Mesenchymal stem cell (in vitro differentiated cells and primary cell): ENCODE data around the gene PTGER4.

Experiments
- DNase-seq: peaks from one replicate; pipeline ENCODE4 v3.0.0-alpha.2; 2013
- H2AFZ ChIP-seq: one replicate; pipeline ENCODE4 v1.6.1; 2013; ENCODE audit warnings: low read depth, mild to moderate bottlenecking, control low read depth, inconsistent platforms, low read length, moderate library complexity
- H2AK5ac ChIP-seq: 2 replicates; pipeline ENCODE4 v1.6.1; 2013; ENCODE audit warnings: low read length, moderate library complexity, mild to moderate bottlenecking, inconsistent platforms; ENCODE audit not compliant: severe bottlenecking
- H2BK120ac ChIP-seq: one replicate; pipeline ENCODE4 v1.6.1; 2013; ENCODE audit warnings: low read depth, mild to moderate bottlenecking, inconsistent platforms, low read length, moderate library complexity
- H2BK12ac ChIP-seq, 2 experiments: one replicate each; pipeline ENCODE4 v1.6.1; 2013; ENCODE audit warnings: inconsistent platforms in 2 of 2, low read length in 2 of 2, mild to moderate bottlenecking in 2 of 2, moderate library complexity in 2 of 2, control low read depth in 1 of 2
- H2BK15ac ChIP-seq: one replicate; pipeline ENCODE4 v1.6.1; 2013; ENCODE audit warnings: mild to moderate bottlenecking, low read depth, inconsistent platforms; ENCODE audit not compliant: poor library complexity, severe bottlenecking
- H2BK5ac ChIP-seq: 2 replicates; pipeline ENCODE4 v1.6.1; 2013; ENCODE audit warnings: low read depth, mild to moderate bottlenecking, low read length, control low read depth, inconsistent platforms; ENCODE audit not compliant: poor library complexity, severe bottlenecking
- H3K14ac ChIP-seq, 2 experiments: one replicate each; pipeline ENCODE4 v1.6.1; 2013; ENCODE audit warnings: inconsistent platforms in 2 of 2, low read length in 2 of 2, control low read depth in 1 of 2, mild to moderate bottlenecking in 1 of 2, moderate library complexity in 1 of 2
- H3K18ac ChIP-seq, 2 experiments: one replicate each; pipeline ENCODE4 v1.6.1; 2013; ENCODE audit warnings: inconsistent platforms in 2 of 2, low read length in 2 of 2, control low read depth in 1 of 2, low read depth in 1 of 2, mild to moderate bottlenecking in 1 of 2
- H3K23ac ChIP-seq, 2 experiments: one replicate each; pipeline ENCODE4 v1.6.1; 2013; ENCODE audit warnings: inconsistent platforms in 2 of 2, low read length in 2 of 2, mild to moderate bottlenecking in 2 of 2, moderate library complexity in 2 of 2, control low read depth in 1 of 2
- H3K27ac ChIP-seq: 2 replicates; pipeline ENCODE4 v1.5.1; 2013; ENCODE audit warnings: mild to moderate bottlenecking, moderate library complexity, low read length, control low read depth, inconsistent platforms; ENCODE audit not compliant: poor library complexity, severe bottlenecking
- H3K27me3 ChIP-seq, 2 experiments: 2 replicates each; pipeline versions ENCODE4 v1.6.1 to v1.7.0; 2013; ENCODE audit warnings: low read length in 2 of 2, mild to moderate bottlenecking in 2 of 2, moderate library complexity in 2 of 2, control low read depth in 1 of 2, inconsistent platforms in 1 of 2; ENCODE audit not compliant: control insufficient read depth in 1 of 2, insufficient read depth in 1 of 2
- H3K36me3 ChIP-seq, 2 experiments: 2 replicates each; pipeline versions ENCODE4 v1.6.1 to v1.7.0; 2013; ENCODE audit warnings: low read length in 2 of 2, control low read depth in 1 of 2, inconsistent platforms in 1 of 2, low read depth in 1 of 2, mild to moderate bottlenecking in 1 of 2; ENCODE audit not compliant: insufficient read depth in 2 of 2, control insufficient read depth in 1 of 2
- H3K4ac ChIP-seq, 2 experiments: one replicate each; pipeline ENCODE4 v1.6.1; 2013; ENCODE audit warnings: inconsistent platforms in 2 of 2, low read length in 2 of 2, mild to moderate bottlenecking in 2 of 2, moderate library complexity in 2 of 2, control low read depth in 1 of 2, low read depth in 1 of 2
- H3K4me1 ChIP-seq: 2 replicates; pipeline ENCODE4 v1.6.1; 2013; ENCODE audit warnings: low read depth, low read length, control low read depth; ENCODE audit not compliant: control insufficient read depth, insufficient read depth
- H3K4me2 ChIP-seq: 2 replicates; pipeline ENCODE4 v1.6.1; 2013; ENCODE audit warnings: low read length, mild to moderate bottlenecking, inconsistent platforms; ENCODE audit not compliant: poor library complexity, severe bottlenecking
- H3K4me3 ChIP-seq, 2 experiments: 2 replicates each; pipeline versions ENCODE4 v1.5.1 to v1.7.0; 2013; ENCODE audit warnings: low read length in 2 of 2, mild to moderate bottlenecking in 2 of 2, control low read depth in 1 of 2, low read depth in 1 of 2; ENCODE audit not compliant: insufficient read depth in 1 of 2
- H3K79me1 ChIP-seq: replicated peaks from 2 replicates; pipeline ENCODE4 v1.6.1; 2013; ENCODE audit warnings: mild to moderate bottlenecking, control low read depth, low read length, inconsistent platforms; ENCODE audit not compliant: poor library complexity, severe bottlenecking
- H3K9ac ChIP-seq: 2 replicates; pipeline ENCODE4 v1.7.0; 2013; ENCODE audit warnings: mild to moderate bottlenecking, low read length, moderate library complexity
- H3K9me3 ChIP-seq: 2 replicates; pipeline ENCODE4 v1.7.0; 2013; ENCODE audit warnings: mild to moderate bottlenecking, low read length; ENCODE audit not compliant: control insufficient read depth
- H4K8ac ChIP-seq: one replicate; pipeline ENCODE4 v1.6.1; 2013; ENCODE audit warnings: inconsistent platforms, mild to moderate bottlenecking, low read length, moderate library complexity
- H4K91ac ChIP-seq: one replicate; pipeline ENCODE4 v1.6.1; 2013; ENCODE audit warnings: mild to moderate bottlenecking, low read length, inconsistent platforms
- WGBS: methylation state at CpG from one replicate; pipeline ENCODE4 v1.1.7; 2013; ENCODE audit warnings: mixed read lengths; 5-methylcytosine and 5-hydroxymethylcytosine counted together

Gene PTGER4

DNA sequence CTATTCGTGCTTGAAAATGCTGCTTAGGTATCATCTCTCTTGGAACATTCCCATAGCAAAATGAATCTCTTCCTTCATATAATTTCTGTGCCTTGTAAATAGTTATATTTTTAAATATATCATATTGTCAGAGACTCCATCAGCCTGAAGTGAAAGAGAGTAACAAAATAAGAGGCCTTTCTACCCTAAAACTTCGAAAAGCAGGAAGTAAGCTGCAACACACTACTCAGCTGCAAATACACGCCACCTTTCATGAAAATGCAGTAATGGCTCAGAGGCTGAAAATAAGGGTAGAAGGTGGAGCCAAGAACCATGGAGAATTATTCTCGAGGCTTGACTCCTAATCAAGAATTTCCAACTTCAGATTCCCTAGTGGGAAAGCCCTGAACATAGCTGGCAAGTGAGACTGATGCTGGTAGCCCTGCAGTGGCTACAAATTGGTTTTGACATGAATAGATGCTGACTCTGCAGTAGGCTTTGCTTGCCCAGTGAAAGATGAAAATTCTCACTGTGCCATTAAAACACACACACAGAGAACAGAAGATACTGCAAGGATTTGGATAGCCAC lies 30.2 kb upstream of the PTGER4 start:
- H3K23ac ChIP-seq: no peak overlapping the region
- 73% methylated on average over 2 of the region's 4 CpGs for WGBS
- H3K27ac ChIP-seq: no peak overlapping the region
- H2BK5ac ChIP-seq: no peak overlapping the region
- no peaks in the 10 kb centered on the region for H3K27me3 ChIP-seq
- H3K36me3 ChIP-seq: no peaks in the 10 kb centered on the region
- no peak for DNase-seq
- no peak overlapping the region for H2BK15ac ChIP-seq
- H3K4me3 ChIP-seq: no peak overlapping the region
- no peaks in the 10 kb centered on the region for H3K4me1 ChIP-seq
- H2BK120ac ChIP-seq: no peak overlapping the region
- no peak overlapping the region for H3K18ac ChIP-seq
- no peak overlapping the region for H3K14ac ChIP-seq
- H4K91ac ChIP-seq: no peak overlapping the region
- no peak overlapping the region for H2BK12ac ChIP-seq
- no peak overlapping the region for H2AFZ ChIP-seq
- no peak overlapping the region for H3K4me2 ChIP-seq
- no peaks in the 10 kb centered on the region for H3K79me1 ChIP-seq
- H3K4ac ChIP-seq: no peak overlapping the region
- no peak overlapping the region for H4K8ac ChIP-seq
- H3K9me3 ChIP-seq: no peaks in the 10 kb centered on the region
- H3K9ac ChIP-seq: no peak overlapping the region
- no peak overlapping the region for H2AK5ac ChIP-seq

GRCh38 chr5:40651201-40651600 lies 28.5 kb upstream of the PTGER4 start:
- no peak overlapping the region for H3K4ac ChIP-seq
- no peak overlapping the region for H3K18ac ChIP-seq
- H4K8ac ChIP-seq: no peak overlapping the region
- no peak overlapping the region for H2BK120ac ChIP-seq
- 90% methylated on average over 2 of the region's 3 CpGs for WGBS
- no peak overlapping the region for H3K23ac ChIP-seq
- no peak overlapping the region for H2BK5ac ChIP-seq
- no peaks in the 10 kb centered on the region for H3K27me3 ChIP-seq
- H3K4me3 ChIP-seq: no peak overlapping the region
- H3K14ac ChIP-seq: no peak overlapping the region
- no peak overlapping the region for H3K4me2 ChIP-seq
- H4K91ac ChIP-seq: no peak overlapping the region
- no peak overlapping the region for H3K9ac ChIP-seq
- DNase-seq: no peak
- no peaks in the 10 kb centered on the region for H3K4me1 ChIP-seq
- H2AK5ac ChIP-seq: no peak overlapping the region
- no peak overlapping the region for H2BK12ac ChIP-seq
- no peaks in the 10 kb centered on the region for H3K36me3 ChIP-seq
- no peak overlapping the region for H2AFZ ChIP-seq
- no peaks in the 10 kb centered on the region for H3K9me3 ChIP-seq
- no peak overlapping the region for H2BK15ac ChIP-seq
- H3K27ac ChIP-seq: no peak overlapping the region
- H3K79me1 ChIP-seq: no peaks in the 10 kb centered on the region

- H2BK15ac ChIP-seq: no peak overlapping the region
- H3K23ac ChIP-seq: no peak overlapping the region
- no peak overlapping the region for H4K91ac ChIP-seq
- no peak overlapping the region for H2BK120ac ChIP-seq
- no peak overlapping the region for H4K8ac ChIP-seq
- no peak overlapping the region for H3K4me2 ChIP-seq
- H2AFZ ChIP-seq: no peak overlapping the region
- no peaks in the 10 kb centered on the region for H3K27me3 ChIP-seq
- H2BK12ac ChIP-seq: no peak overlapping the region
- no peak overlapping the region for H3K9ac ChIP-seq
- H3K27ac ChIP-seq: no peak overlapping the region
- DNase-seq: no peak
- no peak overlapping the region for H3K18ac ChIP-seq
- no peaks in the 10 kb centered on the region for H3K9me3 ChIP-seq
- no peak overlapping the region for H2BK5ac ChIP-seq
- no peak overlapping the region for H2AK5ac ChIP-seq
- H3K4ac ChIP-seq: no peak overlapping the region
- no peaks in the 10 kb centered on the region for H3K36me3 ChIP-seq
- 91% methylated on average over 8 of the region's 8 CpGs for WGBS
- H3K4me1 ChIP-seq: no peaks in the 10 kb centered on the region
- H3K4me3 ChIP-seq: no peak overlapping the region
- H3K14ac ChIP-seq: no peak overlapping the region
- H3K79me1 ChIP-seq: no peaks in the 10 kb centered on the region
These were observed 27.1 kb upstream of the PTGER4 start for GRCh38 chr5:40652441-40653220.

DNA sequence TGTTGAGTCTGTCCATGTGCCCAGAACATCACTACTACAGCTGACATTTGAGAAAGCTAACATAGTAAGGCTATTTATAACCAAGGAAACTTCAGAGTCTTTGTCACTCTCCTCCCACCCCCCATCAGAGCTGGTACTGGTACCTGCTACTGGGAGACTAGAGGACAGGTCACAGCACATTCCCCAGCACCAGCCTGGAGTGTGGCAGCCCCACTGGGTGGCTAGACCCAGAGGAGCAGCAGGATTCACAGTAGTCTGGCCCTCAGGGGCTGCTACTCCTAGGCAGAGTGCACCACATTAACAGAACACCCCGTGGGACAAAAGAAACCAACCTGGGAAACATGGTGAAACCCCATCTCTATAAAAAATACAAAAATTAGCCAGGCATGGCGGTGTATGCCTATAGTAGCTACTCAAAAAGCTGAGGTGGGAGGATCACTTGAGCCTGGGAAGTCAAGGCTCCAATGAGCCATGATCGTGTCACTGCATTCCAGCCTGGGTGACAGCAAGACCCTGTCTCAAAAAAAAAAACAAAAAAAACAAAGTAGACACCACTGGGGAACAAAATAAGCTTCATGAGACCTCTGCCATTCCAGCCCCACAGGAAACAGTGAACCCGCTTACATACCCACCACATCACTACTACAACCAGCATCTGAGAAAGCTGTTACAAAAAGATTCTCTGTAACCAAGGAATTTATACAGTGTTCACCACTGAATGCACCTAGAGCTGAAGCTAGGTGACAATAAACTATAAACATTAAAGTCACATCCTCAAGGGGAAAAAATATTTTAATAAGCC lies 26.3 kb upstream of the PTGER4 start:
- Histone ChIP-seq H3K18ac (no peak overlapping the region), H3K4me3 (no peak overlapping the region), H4K8ac (no peak overlapping the region), H3K36me3 (no peaks in the 10 kb centered on the region), H4K91ac (no peak overlapping the region), H2BK15ac (no peak overlapping the region), H2BK12ac (no peak overlapping the region), H3K79me1 (no peaks in the 10 kb centered on the region), H3K9me3 (no peaks in the 10 kb centered on the region), H2AFZ (no peak overlapping the region), H3K4me2 (no peak overlapping the region), H2BK120ac (no peak overlapping the region), H3K27me3 (no peaks in the 10 kb centered on the region), H3K27ac (no peak overlapping the region), H2AK5ac (no peak overlapping the region), H3K14ac (no peak overlapping the region), H2BK5ac (no peak overlapping the region), H3K4me1 (no peaks in the 10 kb centered on the region), H3K23ac (no peak overlapping the region), H3K9ac (no peak overlapping the region), H3K4ac (no peak overlapping the region)
- no peak for DNase-seq
- WGBS: 100% methylated on average over 3 of the region's 4 CpGs
